Jurkat, Clone E6-1 (cell line): ENCODE data around the gene QPCT.

Experiments used
- DNase-seq: peaks from one replicate; pipeline ENCODE4 v3.0.0-alpha.2; 2011; ENCODE audit warnings: low read depth, low spot score
- H3K4me3 ChIP-seq: 2 replicates; pipeline ENCODE4 v1.5.1; 2011; ENCODE audit warnings: mild to moderate bottlenecking, low read length, control low read depth, moderate library complexity

The QPCT gene

DNA sequence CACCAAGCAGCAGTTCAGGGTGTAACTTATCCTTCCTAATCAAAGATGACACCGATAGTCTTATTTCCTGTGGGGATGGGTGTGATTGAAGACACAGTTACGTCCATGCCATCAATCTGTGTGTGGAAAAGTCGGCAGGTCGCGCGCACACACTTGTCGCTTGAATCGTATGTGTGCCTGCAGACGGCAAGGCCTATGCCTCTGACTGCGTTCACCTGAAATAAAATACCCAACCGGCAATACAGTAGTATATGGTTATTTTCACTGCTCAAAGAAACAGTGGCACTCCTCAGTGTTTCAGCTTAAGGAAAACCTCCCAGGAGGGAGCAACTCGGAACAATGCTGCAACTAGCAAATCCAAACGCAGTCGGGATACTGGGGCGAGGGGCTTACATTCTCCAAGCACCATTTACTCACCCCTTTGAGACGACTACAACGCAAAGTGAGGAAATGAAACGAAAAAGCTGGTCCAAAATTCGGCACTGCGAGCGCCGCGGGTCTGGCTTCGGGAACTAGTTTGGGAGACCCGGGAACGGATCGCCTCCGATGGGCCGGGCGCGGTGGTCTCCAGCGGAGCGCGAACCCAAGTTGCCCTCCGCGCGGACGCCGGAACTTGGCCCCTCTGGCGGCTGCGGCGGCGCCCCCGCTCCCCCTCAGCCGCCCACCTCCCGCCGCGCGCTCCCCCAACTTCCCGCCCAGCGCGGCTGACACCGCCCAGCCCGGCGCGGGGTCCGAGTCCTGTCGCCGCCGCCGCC, 20.5 kb upstream of the QPCT start:
- peak; percentile 22 for DNase-seq
- peak overlapping the region; percentile 77 for H3K4me3 ChIP-seq

- peak; percentile 29 for DNase-seq
- H3K4me3 ChIP-seq = peak overlapping the region; percentile 77
Observed at GRCh38 chr2:37324536-37324785, 20.0 kb upstream of the QPCT start.

DNA sequence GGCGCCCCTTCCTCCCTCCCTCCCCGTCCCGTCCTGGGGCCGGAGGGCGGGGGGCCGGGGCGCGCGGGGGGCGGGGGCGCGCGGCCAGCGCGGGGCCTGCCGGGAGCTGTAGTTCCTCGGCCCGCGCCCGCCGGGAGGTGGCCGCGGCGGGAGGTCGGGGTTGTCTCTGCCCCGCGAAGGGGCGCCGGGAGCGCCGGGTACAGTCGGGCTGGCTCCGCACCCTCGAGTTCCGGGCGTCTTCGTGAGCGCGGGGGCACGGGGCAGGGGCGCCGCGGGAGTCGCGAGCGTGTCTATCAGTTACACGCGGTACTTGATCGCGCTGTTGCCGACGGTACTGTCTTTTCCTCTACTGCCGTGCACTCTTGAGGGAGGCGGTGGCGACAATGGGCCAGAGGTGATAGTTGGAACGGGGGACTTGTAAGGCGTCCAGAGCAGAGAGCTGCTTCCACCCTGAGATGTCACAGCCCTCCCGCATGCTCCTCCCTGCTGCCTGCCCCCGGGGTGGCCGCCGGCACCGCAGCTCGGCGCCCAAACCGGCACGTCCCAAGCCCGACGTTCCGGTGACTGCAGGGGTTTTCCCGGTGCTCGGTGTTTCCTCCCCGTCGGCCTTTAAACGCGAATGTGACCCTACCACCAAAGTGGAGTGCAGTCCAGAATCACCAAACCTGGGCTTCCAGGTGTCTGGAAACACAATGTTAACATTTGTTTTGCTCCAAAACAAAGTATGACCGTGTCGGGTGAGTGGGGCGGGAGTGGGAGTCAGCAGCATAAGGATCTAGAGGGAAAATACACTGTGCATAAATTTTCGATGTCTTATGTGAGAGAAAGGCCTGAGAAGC, 19.4 kb upstream of the QPCT start, which contains the start of gene PRKD3:
PRKD3 (minus strand) TSS at position 48 of the 839 bp plus-strand sequence. CDS start 8,309 bp downstream, outside the sequence.
- peak within 1 kb of the TSS; percentile 77 for H3K4me3 ChIP-seq
- peak; percentile 12 for DNase-seq

GRCh38 chr2:37325625-37326071, 18.8 kb upstream of the QPCT start:
- H3K4me3 ChIP-seq = no peak overlapping the region
- no peak for DNase-seq

- DNase-seq = no peak
- H3K4me3 ChIP-seq = no peak overlapping the region
Observed at GRCh38 chr2:37326285-37326684, 18.1 kb upstream of the QPCT start.

GRCh38 chr2:37326866-37327634, 17.4 kb upstream of the QPCT start:
- no peak for DNase-seq

DNA sequence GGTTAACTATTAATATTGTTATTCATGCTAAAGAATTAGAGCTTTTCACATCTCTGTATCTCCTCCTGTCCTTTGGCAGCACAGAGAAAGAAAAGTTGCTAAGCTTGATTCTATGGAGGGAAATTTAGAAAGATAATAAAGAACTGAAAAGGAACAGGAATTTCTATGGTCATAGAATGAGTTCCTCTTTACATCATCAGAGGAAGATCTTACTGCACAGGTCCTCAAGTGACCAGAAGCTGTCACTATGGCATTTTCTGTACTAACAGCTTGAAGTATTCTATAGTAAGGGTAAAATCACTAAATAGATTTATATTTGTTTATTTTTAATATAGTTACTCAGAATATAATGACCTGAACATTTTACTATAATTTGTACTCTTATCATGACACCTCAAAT, 13.7 kb upstream of the QPCT start:
- H3K4me3 ChIP-seq = no peak overlapping the region

More at GRCh38 chr2:37326866-37327634, 17.4 kb upstream of the QPCT start:
- H3K4me3 ChIP-seq = no peak overlapping the region

DNA sequence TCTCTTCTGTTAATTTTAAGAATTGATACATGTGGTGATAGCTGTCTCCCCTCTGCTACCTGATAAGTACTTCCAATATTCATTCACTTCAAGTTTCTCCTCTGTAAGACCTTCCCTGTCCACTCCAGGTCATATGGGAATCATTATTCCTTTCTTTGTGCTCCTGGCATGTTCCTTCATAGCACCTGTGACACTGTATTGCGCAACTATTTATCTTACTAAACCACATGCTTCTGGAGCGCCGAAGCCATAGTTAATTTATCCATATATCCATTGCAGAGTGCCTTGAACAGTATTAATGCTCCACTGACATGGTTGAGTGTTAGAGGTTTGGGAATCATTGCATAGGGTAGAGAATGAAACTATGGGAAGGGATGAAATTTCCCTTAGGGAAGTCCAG, 11.9 kb upstream of the QPCT start:
- H3K4me3 ChIP-seq = no peak overlapping the region
- DNase-seq = no peak

More for the DNA sequence above, 13.7 kb upstream of the QPCT start:
- no peak for DNase-seq

GRCh38 chr2:37333256-37333655, 11.2 kb upstream of the QPCT start:
- no peak overlapping the region for H3K4me3 ChIP-seq
- no peak for DNase-seq

- no peak for DNase-seq
- no peak overlapping the region for H3K4me3 ChIP-seq
Observed at GRCh38 chr2:37335604-37336003, 8.8 kb upstream of the QPCT start.

DNA sequence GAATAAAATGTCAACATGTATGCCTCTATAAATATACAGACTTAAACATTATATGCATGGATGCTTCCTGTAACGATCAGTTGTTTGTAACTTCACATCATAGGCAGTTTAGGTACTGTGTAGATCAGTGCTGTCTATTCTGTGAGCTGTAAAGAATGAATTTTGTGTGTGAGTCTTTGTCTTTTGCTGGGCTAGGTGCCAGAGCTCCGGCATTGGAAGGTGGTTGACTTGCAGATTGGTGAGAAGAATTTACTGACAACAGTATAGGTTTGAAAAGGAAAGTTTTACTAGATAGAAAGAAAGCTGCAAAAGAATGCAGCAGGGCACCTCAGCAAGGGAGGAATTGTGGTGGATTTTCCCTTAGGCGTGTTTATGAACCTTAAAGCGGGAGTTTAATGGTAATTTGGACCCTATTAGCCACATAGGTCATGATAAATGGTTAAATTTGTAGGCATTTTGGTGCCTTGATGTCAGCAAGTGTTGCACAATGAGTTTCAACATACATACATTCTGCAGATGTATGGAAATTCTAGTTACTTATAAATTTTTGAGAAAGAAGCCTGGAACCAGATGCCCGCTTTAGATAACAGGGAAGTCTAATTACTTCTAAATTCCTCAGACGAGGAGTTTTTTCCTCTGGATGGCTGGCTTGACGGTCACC, 6.7 kb upstream of the QPCT start:
- H3K4me3 ChIP-seq = no peak overlapping the region
- no peak for DNase-seq

GRCh38 chr2:37338933-37339332, 5.5 kb upstream of the QPCT start:
- no peak for DNase-seq
- H3K4me3 ChIP-seq = no peak overlapping the region

GRCh38 chr2:37340637-37341036, 3.8 kb upstream of the QPCT start:
- no peak for DNase-seq
- no peak overlapping the region for H3K4me3 ChIP-seq

- no peak for DNase-seq
- no peak overlapping the region for H3K4me3 ChIP-seq
Observed at GRCh38 chr2:37342591-37343220, 1.7 kb upstream of the QPCT start.

DNA sequence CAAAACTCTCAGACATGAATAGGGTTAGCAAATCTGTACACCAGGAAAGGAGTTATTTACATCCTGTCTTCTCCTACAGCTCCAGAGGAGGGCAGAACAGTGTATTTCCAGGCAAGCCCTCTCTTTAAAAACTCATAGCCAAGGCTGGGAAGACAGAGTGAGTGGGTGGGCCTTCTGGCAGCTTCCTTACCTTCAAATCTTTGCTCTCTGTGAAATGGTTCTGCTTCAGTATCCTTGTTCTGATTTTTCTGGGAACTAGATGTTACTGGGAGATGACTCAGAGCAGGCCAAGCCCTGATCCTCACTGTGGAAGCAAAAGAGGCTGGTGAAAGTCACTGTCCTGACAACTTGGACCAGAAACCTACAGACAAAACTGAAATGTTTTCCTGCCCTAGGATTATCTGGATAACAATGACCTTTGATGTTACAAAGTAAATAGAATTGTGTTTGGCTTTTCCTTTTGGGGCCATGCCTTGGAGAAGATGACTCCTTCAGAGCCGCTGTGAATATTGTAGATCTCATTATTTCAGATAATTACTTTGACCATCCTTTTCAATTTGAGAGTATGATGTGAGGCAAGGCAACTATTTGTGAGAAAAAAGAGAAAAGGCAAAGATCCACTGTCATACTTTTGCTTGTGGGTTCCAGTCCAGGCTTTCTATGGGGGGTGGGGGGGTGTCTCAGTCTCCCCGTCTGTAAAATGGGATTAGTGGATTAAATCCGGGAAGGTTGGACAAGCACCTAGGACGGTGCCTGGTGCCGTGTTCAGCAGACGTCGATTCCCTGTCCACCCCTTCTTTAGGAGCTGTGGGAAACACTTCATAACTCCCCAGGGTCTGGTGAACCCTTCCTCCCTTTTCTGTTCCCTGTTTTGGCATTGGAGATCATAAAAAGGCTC, 644 bp upstream of the QPCT start:
- no peak overlapping the region for H3K4me3 ChIP-seq
- no peak for DNase-seq

DNA sequence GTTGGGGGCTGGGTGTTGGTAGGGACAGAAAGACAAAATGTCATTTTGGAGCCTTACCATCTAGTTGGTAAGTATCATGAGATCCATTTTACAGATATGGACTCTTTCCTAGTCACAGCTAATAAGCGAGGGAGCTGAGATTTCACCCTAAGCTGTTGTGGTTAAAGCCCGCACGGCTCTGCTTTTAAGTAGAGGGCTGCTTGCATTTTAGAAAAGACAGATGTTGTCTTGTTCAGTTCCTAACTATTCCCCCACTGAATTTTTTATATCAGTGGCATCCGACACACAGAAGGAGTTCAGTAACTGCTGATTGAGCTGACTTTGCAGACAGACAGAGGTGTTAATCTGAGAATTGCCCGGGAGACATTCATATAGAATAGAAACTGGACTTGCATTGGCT, 3.7 kb downstream of the QPCT start:
- no peak overlapping the region for H3K4me3 ChIP-seq
- no peak for DNase-seq

GRCh38 chr2:37349231-37349860, 4.9 kb downstream of the QPCT start:
- no peak for DNase-seq
- H3K4me3 ChIP-seq = no peak overlapping the region
